ENCODE data around the gene SYT7.

DNA sequence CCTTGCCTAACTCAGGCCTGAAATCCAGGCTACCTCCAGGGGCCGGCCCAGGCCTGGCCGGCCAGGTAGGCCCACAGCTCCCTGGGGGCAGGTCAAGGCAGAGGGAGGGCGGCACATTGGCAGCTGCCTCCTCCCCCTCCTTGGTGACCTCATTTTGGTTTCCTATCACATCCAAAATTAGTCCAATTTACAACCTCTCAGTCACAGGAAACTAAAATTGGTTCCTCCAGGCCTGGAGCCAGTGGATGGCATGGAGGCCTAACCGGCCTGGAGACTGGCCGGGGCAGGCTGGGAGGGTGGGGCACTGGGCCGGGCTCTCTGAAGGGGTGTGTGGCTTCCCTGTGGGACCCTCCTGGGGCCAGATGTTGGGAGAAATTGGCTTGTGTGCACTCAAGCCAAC lies 36.4 kb downstream of the SYT7 start:
- TF ChIP-seq, protein P1, sequence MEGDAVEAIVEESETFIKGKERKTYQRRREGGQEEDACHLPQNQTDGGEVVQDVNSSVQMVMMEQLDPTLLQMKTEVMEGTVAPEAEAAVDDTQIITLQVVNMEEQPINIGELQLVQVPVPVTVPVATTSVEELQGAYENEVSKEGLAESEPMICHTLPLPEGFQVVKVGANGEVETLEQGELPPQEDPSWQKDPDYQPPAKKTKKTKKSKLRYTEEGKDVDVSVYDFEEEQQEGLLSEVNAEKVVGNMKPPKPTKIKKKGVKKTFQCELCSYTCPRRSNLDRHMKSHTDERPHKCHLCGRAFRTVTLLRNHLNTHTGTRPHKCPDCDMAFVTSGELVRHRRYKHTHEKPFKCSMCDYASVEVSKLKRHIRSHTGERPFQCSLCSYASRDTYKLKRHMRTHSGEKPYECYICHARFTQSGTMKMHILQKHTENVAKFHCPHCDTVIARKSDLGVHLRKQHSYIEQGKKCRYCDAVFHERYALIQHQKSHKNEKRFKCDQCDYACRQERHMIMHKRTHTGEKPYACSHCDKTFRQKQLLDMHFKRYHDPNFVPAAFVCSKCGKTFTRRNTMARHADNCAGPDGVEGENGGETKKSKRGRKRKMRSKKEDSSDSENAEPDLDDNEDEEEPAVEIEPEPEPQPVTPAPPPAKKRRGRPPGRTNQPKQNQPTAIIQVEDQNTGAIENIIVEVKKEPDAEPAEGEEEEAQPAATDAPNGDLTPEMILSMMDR (IDR thresholded peaks at IDR 0.05), result no peak
- no peak for TF ChIP-seq POLR2A (IDR thresholded peaks at IDR 0.05; ENCODE audit: low read depth)

Data from esophagus muscularis mucosa (tissue), 3 donors.